Left lung (tissue), 10 donors: ENCODE measurements around the gene HIBCH. TPM values are rescaled to one million over a fixed set of nuclear protein-coding genes. Genes with fewer than 3 reads are reported as not detected.
A peak's percentile ranks its signal among the peaks of the same experiment; 100 is the strongest.

Experiments used
- ATAC-seq: fragments of 200-7000 bp; cut with Tn5 transposase; one replicate; pipeline ENCODE4 v1.9.1; 2020; ENCODE audit warnings: moderate library complexity
- DNase-seq, 4 donors: peaks; one replicate each; pipeline ENCODE4 v3.0.0-alpha.2; 2013 to 2020
- H3K27ac ChIP-seq, 2 donors: fragments of 200-600 bp; sonication (generic) in 1 of 2; one replicate each; pipeline versions ENCODE4 v1.5.0 to v1.8.0; 2020 to 2021
- H3K27me3 ChIP-seq, 2 donors: fragments of 200-600 bp; sonication (generic) in 1 of 2; one replicate each; pipeline versions ENCODE4 v1.5.0 to v1.8.0; 2020 to 2021
- H3K36me3 ChIP-seq, 2 donors: fragments of 200-600 bp; sonication (generic) in 1 of 2; one replicate each; pipeline versions ENCODE4 v1.5.0 to v1.8.0; 2020 to 2021
- H3K4me1 ChIP-seq, 2 donors: fragments of 200-600 bp; one replicate each; pipeline ENCODE4 v1.8.0; 2021
- H3K4me3 ChIP-seq, 2 donors: fragments of 200-600 bp; sonication (generic) in 1 of 2; one replicate each; pipeline versions ENCODE4 v1.5.0 to v1.8.0; 2020 to 2021; ENCODE audit warnings: mild to moderate bottlenecking in 1 of 2
- H3K9me3 ChIP-seq, 2 donors: fragments of 200-600 bp; sonication (generic) in 1 of 2; one replicate each; pipeline versions ENCODE4 v1.5.0 to v1.8.0; 2020 to 2021
- intact Hi-C, 2 donors: fragments of 100-400 bp; cut with DNase I; formaldehyde crosslinking; loops; one replicate each; pipeline versions ENCODE4 v1.11.2 to v1.14.2; 2022
- polyA plus RNA-seq, 6 donors: library from polyadenylated mRNA; unstranded; fragments of 120-200 nt; gene quantifications; one replicate each; pipeline ENCODE4 v1.2.1, GENCODE V29; 2013; ENCODE audit not compliant: insufficient read length in 6 of 6
- total RNA-seq, 2 donors: library from RNA; stranded (reverse); fragmentation: NEBNext Ultra II Directional; extraction: Animal tissue kit (Norgen Biotek cat#: 25700); gene quantifications; one replicate each; pipeline ENCODE4 v1.2.1, GENCODE V29; 2021
- TF ChIP-seq, protein P1 (sequence below), 2 donors: fragments of 200-600 bp; sonication (generic) in 1 of 2; IDR thresholded peaks; one replicate each; pipeline versions ENCODE4 v1.5.0 to v1.8.0; 2021; ENCODE audit warnings: antibody characterized with exemption in 2 of 2
- donor health status: DM: no; HTN: yes; CAD: no.
- donor health status: DM: no; HTN: no; CAD: no.

HIBCH gene
- total and polyA plus RNA-seq, 8 donors = 31.8 to 86.8 (median 71.9) TPM

DNA sequence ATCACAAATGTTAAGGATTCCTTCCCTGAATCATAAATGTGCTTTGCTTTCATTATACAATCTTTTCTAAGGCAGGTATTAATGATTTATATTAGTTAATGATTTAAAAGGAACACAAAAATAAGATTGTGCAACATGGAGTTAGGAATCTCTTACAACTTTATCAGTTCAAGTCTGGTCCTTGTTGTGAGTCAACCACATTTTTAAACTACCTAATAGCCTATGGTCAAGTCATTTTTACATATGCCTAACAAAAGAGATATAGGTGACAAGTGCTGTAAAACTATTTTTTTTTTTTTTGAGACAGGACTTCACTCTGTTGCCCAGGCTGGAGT is 15.6 kb upstream of the HIBCH start:
- ATAC-seq (no peak), DNase-seq (no peak)
- H3K9me3 ChIP-seq = no peaks in the 10 kb centered on the region
- no peaks in the 10 kb centered on the region for H3K27me3 ChIP-seq
- H3K27ac ChIP-seq = peak overlapping the region in 1 of 2 donors; percentile 54
- H3K36me3 ChIP-seq = no peaks in the 10 kb centered on the region
- no peak overlapping the region for H3K4me3 ChIP-seq
- intact Hi-C loops = no loop called here
- H3K4me1 ChIP-seq = peaks cover 0 to 4% of the 10 kb centered on the region in 2 donors
- TF ChIP-seq, protein P1, sequence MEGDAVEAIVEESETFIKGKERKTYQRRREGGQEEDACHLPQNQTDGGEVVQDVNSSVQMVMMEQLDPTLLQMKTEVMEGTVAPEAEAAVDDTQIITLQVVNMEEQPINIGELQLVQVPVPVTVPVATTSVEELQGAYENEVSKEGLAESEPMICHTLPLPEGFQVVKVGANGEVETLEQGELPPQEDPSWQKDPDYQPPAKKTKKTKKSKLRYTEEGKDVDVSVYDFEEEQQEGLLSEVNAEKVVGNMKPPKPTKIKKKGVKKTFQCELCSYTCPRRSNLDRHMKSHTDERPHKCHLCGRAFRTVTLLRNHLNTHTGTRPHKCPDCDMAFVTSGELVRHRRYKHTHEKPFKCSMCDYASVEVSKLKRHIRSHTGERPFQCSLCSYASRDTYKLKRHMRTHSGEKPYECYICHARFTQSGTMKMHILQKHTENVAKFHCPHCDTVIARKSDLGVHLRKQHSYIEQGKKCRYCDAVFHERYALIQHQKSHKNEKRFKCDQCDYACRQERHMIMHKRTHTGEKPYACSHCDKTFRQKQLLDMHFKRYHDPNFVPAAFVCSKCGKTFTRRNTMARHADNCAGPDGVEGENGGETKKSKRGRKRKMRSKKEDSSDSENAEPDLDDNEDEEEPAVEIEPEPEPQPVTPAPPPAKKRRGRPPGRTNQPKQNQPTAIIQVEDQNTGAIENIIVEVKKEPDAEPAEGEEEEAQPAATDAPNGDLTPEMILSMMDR (IDR thresholded peaks at IDR 0.05) = no peak

DNA sequence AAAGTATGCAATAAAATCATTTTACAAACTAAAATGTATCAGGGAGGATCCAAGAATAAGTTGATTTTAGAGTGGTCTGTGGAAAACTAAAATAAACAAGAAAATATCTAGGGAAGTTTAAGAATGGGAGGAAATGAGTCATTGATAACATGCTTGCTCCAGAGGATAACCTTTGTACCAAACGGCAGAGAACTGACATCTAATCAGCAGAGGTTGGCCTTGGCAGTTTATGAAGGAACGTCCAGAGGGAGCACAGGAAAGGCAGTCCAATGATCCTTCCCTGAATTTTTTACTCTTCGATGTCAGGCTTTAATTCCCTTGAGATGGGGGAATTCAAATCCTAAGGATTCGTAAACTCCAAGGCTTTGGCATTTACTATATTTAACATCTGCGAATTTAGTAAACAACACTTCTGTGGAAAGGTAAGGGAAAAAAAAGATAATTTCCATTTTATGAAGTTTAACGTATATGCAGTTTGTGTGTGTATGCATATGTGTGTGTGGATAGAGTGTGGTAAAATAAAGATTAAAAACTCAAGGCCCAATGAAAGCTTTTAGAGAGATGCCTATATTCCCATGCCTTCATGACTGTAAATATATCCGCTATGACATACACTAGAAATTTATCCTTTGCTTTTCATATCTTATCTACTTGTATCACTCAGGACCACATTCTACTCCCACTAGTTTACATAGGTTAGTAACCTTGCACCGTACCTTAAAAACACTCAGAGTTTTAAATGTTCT is 15.0 kb upstream of the HIBCH start:
- no peaks in the 10 kb centered on the region for H3K9me3 ChIP-seq
- H3K4me3 ChIP-seq = no peak overlapping the region
- intact Hi-C loops = no loop called here
- peak; percentile 31 for ATAC-seq
- H3K4me1 ChIP-seq = peaks cover 0 to 4% of the 10 kb centered on the region in 2 donors
- no peaks in the 10 kb centered on the region for H3K27me3 ChIP-seq
- peak overlapping the region; percentile 15 to 54 for H3K27ac ChIP-seq
- no peaks in the 10 kb centered on the region for H3K36me3 ChIP-seq
- DNase-seq = no peak
- TF ChIP-seq, protein P1 (IDR thresholded peaks at IDR 0.05) = no peak

DNA sequence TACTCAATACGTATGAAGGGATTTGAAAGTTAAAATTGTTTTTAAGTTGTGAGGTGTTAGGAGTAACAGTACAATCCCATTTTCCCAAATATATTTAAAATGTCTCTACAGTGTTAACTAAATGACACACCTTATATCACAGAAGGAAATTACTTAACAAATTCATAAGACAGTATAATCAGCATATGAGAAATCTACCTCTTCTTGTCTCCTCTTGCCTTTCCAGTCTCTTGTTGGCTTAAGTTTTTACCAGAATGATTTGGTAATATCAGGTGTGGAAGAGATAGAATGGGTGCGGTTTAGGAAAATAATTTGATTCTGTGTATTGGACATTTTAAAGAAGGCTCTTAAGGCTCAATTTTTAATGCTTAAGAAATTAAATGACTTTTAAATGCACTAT is 14.3 kb upstream of the HIBCH start:
- ATAC-seq = no peak
- intact Hi-C loops = no loop called here
- Histone ChIP-seq H3K27me3 (no peaks in the 10 kb centered on the region), H3K4me1 (peaks cover 0 to 4% of the 10 kb centered on the region in 2 donors), H3K4me3 (no peak overlapping the region), H3K27ac (peak overlapping the region in 1 of 2 donors; percentile 54), H3K36me3 (no peaks in the 10 kb centered on the region), H3K9me3 (no peaks in the 10 kb centered on the region)
- DNase-seq = no peak
- TF ChIP-seq, protein P1 (IDR thresholded peaks at IDR 0.05) = no peak

DNA sequence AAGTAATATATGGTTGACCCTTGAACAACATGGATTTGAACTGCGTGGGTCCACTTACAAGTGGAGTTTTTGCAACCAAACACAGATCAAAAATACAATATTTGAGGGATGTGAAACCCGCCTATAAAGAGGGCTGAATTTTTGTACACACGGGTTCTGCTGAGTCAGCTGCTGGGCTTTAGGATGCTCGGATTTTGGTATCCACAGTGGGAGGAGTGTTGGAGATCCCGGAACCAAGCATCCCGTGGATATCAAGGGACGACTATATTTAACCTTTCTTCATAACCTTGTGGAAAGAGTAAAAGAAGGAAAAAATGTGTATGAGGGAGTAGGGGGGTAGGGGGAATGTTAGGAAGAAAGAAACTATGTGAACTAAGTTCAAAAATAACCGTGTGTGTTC is 13.8 kb upstream of the HIBCH start:
- no peak for ATAC-seq
- peaks cover 0 to 4% of the 10 kb centered on the region in 2 donors for H3K4me1 ChIP-seq
- H3K9me3 ChIP-seq = no peaks in the 10 kb centered on the region
- TF ChIP-seq, protein P1 (IDR thresholded peaks at IDR 0.05) = no peak
- H3K27ac ChIP-seq = peak overlapping the region in 1 of 2 donors; percentile 54
- no peaks in the 10 kb centered on the region for H3K27me3 ChIP-seq
- intact Hi-C loops = no loop called here
- no peak overlapping the region for H3K4me3 ChIP-seq
- DNase-seq = no peak
- H3K36me3 ChIP-seq = no peaks in the 10 kb centered on the region

DNA sequence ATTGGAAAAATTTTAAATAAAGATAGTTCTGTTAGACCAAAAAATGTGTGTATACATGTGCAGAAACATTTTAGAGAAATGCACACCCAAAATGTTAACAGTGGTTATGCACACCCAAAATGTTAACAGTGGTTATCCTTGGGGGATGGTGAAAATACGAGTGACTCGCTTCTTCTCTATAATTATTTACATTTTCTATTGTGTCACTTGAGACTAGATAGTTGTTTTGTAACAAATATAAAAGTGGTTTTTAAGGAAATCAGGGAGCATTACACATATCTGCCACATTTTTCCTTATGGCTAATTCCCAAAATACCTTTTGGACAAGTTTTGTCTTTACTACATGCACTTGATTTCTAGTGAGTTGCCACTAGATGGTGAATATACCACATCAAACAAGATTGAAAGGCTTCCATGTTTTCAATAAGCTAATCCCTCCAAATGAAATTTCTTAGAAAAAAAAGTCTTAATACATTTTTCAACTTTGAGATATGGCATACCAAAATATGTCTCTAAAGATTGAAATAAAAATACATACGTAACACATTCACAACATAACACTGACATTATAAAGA is 9.0 kb upstream of the HIBCH start:
- TF ChIP-seq, protein P1 (IDR thresholded peaks at IDR 0.05) = no peak
- Histone ChIP-seq H3K9me3 (no peaks in the 10 kb centered on the region), H3K4me1 (no peaks in the 10 kb centered on the region), H3K27me3 (no peaks in the 10 kb centered on the region), H3K4me3 (no peak overlapping the region), H3K27ac (no peak overlapping the region), H3K36me3 (no peaks in the 10 kb centered on the region)
- no peak for ATAC-seq
- DNase-seq = no peak
- intact Hi-C loops = no loop called here
